Central memory CD8-positive, alpha-beta T cell (primary cell): Measurements from ENCODE around the gene OTP.
A peak's percentile ranks its signal among the peaks of the same experiment; 100 is the strongest.

Experiments used
- ATAC-seq: fragments of 150-1000 bp; cut with Tn5 transposase; replicated peaks from 2 replicates; pipeline ENCODE4 v1.10.0; 2022; ENCODE audit warnings: mild to moderate bottlenecking, moderate FRiP score, moderate number of reproducible peaks; ENCODE audit not compliant: poor library complexity, severe bottlenecking; ENCODE audit errors: extremely low read depth
- DNase-seq, 2 donors: peaks; one replicate each; pipeline ENCODE4 v3.0.0; 2021; ENCODE audit warnings: low spot score in 2 of 2
- H3K27ac Mint-ChIP-seq: one replicate; pipeline ENCODE4 v1.8.0; 2022; ENCODE audit warnings: low read depth, mild to moderate bottlenecking, moderate library complexity, mixed read lengths
- H3K27me3 Mint-ChIP-seq: one replicate; pipeline ENCODE4 v1.8.0; 2022; ENCODE audit warnings: mixed read lengths
- H3K36me3 Mint-ChIP-seq: one replicate; pipeline ENCODE4 v1.8.0; 2022; ENCODE audit warnings: mild to moderate bottlenecking, moderate library complexity, mixed read lengths; ENCODE audit not compliant: insufficient read depth
- H3K4me1 Mint-ChIP-seq: one replicate; pipeline ENCODE4 v1.8.0; 2022; ENCODE audit warnings: mixed read lengths
- H3K4me3 Mint-ChIP-seq: one replicate; pipeline ENCODE4 v1.8.0; 2022; ENCODE audit warnings: mild to moderate bottlenecking, moderate library complexity, mixed read lengths
- H3K9me3 Mint-ChIP-seq: one replicate; pipeline ENCODE4 v1.8.0; 2022; ENCODE audit warnings: mixed read lengths

OTP gene

GRCh38 chr5:77635917-77636640 lies 2.4 kb downstream of the OTP start:
- Mint-ChIP-seq H3K4me1 (peaks cover 29% of the 10 kb centered on the region), H3K36me3 (peaks cover 19% of the 10 kb centered on the region), H3K4me3 (no peak overlapping the region), H3K27ac (no peak overlapping the region), H3K9me3 (peaks cover 9% of the 10 kb centered on the region), H3K27me3 (peaks cover 84% of the 10 kb centered on the region)
- ATAC-seq = no peak
- no peak for DNase-seq

GRCh38 chr5:77635067-77635916 lies 3.2 kb downstream of the OTP start:
- DNase-seq (no peak), ATAC-seq (no peak)
- peaks cover 35% of the 10 kb centered on the region for H3K4me1 Mint-ChIP-seq
- H3K27ac Mint-ChIP-seq = no peak overlapping the region
- H3K4me3 Mint-ChIP-seq = no peak overlapping the region
- peaks cover 84% of the 10 kb centered on the region for H3K27me3 Mint-ChIP-seq
- peaks cover 16% of the 10 kb centered on the region for H3K36me3 Mint-ChIP-seq
- peaks cover 9% of the 10 kb centered on the region for H3K9me3 Mint-ChIP-seq

GRCh38 chr5:77633709-77634108 lies 4.8 kb downstream of the OTP start:
- Mint-ChIP-seq H3K9me3 (peaks cover 9% of the 10 kb centered on the region), H3K36me3 (peaks cover 16% of the 10 kb centered on the region), H3K27me3 (peaks cover 84% of the 10 kb centered on the region), H3K27ac (no peak overlapping the region), H3K4me1 (peaks cover 35% of the 10 kb centered on the region), H3K4me3 (no peak overlapping the region)
- ATAC-seq (no peak), DNase-seq (no peak)

GRCh38 chr5:77633207-77633675 lies 5.3 kb downstream of the OTP start:
- Mint-ChIP-seq H3K27me3 (peaks cover 85% of the 10 kb centered on the region), H3K36me3 (peaks cover 16% of the 10 kb centered on the region), H3K9me3 (peaks cover 9% of the 10 kb centered on the region), H3K4me1 (peaks cover 35% of the 10 kb centered on the region), H3K27ac (no peak overlapping the region), H3K4me3 (no peak overlapping the region)
- ATAC-seq (no peak), DNase-seq (no peak)

- H3K4me3 Mint-ChIP-seq = no peak overlapping the region
- no peak overlapping the region for H3K27ac Mint-ChIP-seq
- H3K27me3 Mint-ChIP-seq = peaks cover 81% of the 10 kb centered on the region
- peaks cover 9% of the 10 kb centered on the region for H3K9me3 Mint-ChIP-seq
- peaks cover 16% of the 10 kb centered on the region for H3K36me3 Mint-ChIP-seq
- no peak for ATAC-seq
- DNase-seq = no peak
- H3K4me1 Mint-ChIP-seq = peaks cover 30% of the 10 kb centered on the region
Observed at GRCh38 chr5:77632526-77633206, 5.8 kb downstream of the OTP start.

GRCh38 chr5:77630114-77630680 lies 8.3 kb downstream of the OTP start:
- Mint-ChIP-seq H3K27ac (no peak overlapping the region), H3K9me3 (peaks cover 9% of the 10 kb centered on the region)
- DNase-seq = no peak

GRCh38 chr5:77629509-77630113 lies 8.9 kb downstream of the OTP start:
- Mint-ChIP-seq H3K36me3 (peaks cover 12% of the 10 kb centered on the region), H3K4me1 (peaks cover 24% of the 10 kb centered on the region), H3K27me3 (peaks cover 89% of the 10 kb centered on the region), H3K4me3 (peak overlapping the region; percentile 74), H3K27ac (no peak overlapping the region), H3K9me3 (peaks cover 9% of the 10 kb centered on the region)
- ATAC-seq (no peak), DNase-seq (no peak)

More at GRCh38 chr5:77630114-77630680, 8.3 kb downstream of the OTP start:
- H3K4me1 Mint-ChIP-seq = peaks cover 24% of the 10 kb centered on the region
- peak overlapping the region; percentile 74 for H3K4me3 Mint-ChIP-seq
- peaks cover 83% of the 10 kb centered on the region for H3K27me3 Mint-ChIP-seq
- peaks cover 12% of the 10 kb centered on the region for H3K36me3 Mint-ChIP-seq
- ATAC-seq = peak; percentile 70

GRCh38 chr5:77628840-77629508 lies 9.5 kb downstream of the OTP start:
- peaks cover 24% of the 10 kb centered on the region for H3K4me1 Mint-ChIP-seq
- no peak overlapping the region for H3K27ac Mint-ChIP-seq
- peaks cover 9% of the 10 kb centered on the region for H3K9me3 Mint-ChIP-seq
- H3K36me3 Mint-ChIP-seq = peaks cover 12% of the 10 kb centered on the region
- no peak for DNase-seq
- ATAC-seq = no peak
- H3K27me3 Mint-ChIP-seq = peaks cover 94% of the 10 kb centered on the region
- peak overlapping the region; percentile 74 for H3K4me3 Mint-ChIP-seq

GRCh38 chr5:77627869-77628674 lies 10.4 kb downstream of the OTP start:
- Mint-ChIP-seq H3K27me3 (peaks cover 94% of the 10 kb centered on the region), H3K4me3 (no peak overlapping the region), H3K9me3 (peaks cover 6% of the 10 kb centered on the region), H3K36me3 (peaks cover 10% of the 10 kb centered on the region), H3K27ac (no peak overlapping the region), H3K4me1 (peaks cover 24% of the 10 kb centered on the region)
- no peak for DNase-seq
- ATAC-seq = no peak

- no peak for DNase-seq
- no peak overlapping the region for H3K27ac Mint-ChIP-seq
- H3K4me3 Mint-ChIP-seq = no peak overlapping the region
- no peaks in the 10 kb centered on the region for H3K9me3 Mint-ChIP-seq
- H3K36me3 Mint-ChIP-seq = peaks cover 1% of the 10 kb centered on the region
- no peak for ATAC-seq
- H3K4me1 Mint-ChIP-seq = no peaks in the 10 kb centered on the region
- peaks cover 90% of the 10 kb centered on the region for H3K27me3 Mint-ChIP-seq
Observed at GRCh38 chr5:77623203-77623740, 15.2 kb downstream of the OTP start.

GRCh38 chr5:77621440-77621839 lies 17.1 kb downstream of the OTP start:
- DNase-seq (no peak), ATAC-seq (no peak)
- H3K36me3 Mint-ChIP-seq = peaks cover 1% of the 10 kb centered on the region
- no peak overlapping the region for H3K4me3 Mint-ChIP-seq
- H3K27ac Mint-ChIP-seq = no peak overlapping the region
- no peaks in the 10 kb centered on the region for H3K4me1 Mint-ChIP-seq
- H3K27me3 Mint-ChIP-seq = peaks cover 94% of the 10 kb centered on the region
- H3K9me3 Mint-ChIP-seq = no peaks in the 10 kb centered on the region
